ENCODE measurements around the gene GNG8.

GNG8 gene

DNA sequence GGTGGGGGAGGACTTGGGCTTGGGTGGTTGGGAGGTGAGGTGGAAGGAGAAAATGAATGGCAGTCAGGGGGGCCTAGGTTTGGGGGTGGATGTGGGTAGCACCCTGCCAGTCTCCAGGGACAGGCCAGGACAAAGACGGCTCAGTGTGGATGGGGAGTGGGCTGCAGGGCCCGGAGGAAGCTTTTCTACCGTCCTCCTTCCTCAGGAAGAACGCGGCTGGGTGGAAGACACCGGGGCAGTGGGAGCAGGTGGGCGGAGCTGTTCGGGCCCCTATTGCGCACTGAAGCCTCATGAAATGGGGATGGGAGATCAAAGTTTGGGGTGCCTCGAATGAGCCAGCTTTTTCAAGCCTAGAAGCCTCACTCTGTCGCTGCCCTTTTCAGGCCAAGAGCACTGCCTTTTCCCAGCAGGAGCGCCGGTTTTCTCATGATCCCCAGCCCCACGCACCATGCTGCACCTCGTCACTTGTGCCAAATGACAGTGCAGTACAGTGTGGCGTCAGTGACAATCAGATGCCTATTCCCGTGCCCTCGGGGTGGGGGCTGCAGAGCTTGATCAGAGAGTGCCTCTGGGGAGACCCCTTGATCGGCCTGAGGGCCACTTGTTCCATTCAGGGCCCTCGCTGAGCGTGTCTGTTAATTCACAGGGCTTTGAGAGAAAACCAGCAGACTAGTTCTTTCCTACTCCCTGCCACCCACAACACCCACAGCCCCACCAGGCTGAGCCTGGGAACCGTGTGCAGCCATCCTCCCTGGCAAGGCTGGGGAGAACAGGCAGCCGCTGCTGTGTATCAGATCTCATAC, 33.4 kb downstream of the GNG8 start (continued):
- TF ChIP-seq, protein P1, sequence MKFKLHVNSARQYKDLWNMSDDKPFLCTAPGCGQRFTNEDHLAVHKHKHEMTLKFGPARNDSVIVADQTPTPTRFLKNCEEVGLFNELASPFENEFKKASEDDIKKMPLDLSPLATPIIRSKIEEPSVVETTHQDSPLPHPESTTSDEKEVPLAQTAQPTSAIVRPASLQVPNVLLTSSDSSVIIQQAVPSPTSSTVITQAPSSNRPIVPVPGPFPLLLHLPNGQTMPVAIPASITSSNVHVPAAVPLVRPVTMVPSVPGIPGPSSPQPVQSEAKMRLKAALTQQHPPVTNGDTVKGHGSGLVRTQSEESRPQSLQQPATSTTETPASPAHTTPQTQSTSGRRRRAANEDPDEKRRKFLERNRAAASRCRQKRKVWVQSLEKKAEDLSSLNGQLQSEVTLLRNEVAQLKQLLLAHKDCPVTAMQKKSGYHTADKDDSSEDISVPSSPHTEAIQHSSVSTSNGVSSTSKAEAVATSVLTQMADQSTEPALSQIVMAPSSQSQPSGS (tag by site-specific recombination; IDR thresholded peaks at IDR 0.05; ENCODE audit: low read depth), result no peak
- TF ChIP-seq ZNF26 (tag by site-specific recombination; IDR thresholded peaks at IDR 0.05), result no peak
- no peak for TF ChIP-seq ZNF324 (tag by site-specific recombination; IDR thresholded peaks at IDR 0.05)
- TF ChIP-seq ZNF623 (tag by site-specific recombination; IDR thresholded peaks at IDR 0.05), result no peak
- TF ChIP-seq GLIS2 (tag by site-specific recombination; IDR thresholded peaks at IDR 0.05), result no peak
- TF ChIP-seq, protein P2, sequence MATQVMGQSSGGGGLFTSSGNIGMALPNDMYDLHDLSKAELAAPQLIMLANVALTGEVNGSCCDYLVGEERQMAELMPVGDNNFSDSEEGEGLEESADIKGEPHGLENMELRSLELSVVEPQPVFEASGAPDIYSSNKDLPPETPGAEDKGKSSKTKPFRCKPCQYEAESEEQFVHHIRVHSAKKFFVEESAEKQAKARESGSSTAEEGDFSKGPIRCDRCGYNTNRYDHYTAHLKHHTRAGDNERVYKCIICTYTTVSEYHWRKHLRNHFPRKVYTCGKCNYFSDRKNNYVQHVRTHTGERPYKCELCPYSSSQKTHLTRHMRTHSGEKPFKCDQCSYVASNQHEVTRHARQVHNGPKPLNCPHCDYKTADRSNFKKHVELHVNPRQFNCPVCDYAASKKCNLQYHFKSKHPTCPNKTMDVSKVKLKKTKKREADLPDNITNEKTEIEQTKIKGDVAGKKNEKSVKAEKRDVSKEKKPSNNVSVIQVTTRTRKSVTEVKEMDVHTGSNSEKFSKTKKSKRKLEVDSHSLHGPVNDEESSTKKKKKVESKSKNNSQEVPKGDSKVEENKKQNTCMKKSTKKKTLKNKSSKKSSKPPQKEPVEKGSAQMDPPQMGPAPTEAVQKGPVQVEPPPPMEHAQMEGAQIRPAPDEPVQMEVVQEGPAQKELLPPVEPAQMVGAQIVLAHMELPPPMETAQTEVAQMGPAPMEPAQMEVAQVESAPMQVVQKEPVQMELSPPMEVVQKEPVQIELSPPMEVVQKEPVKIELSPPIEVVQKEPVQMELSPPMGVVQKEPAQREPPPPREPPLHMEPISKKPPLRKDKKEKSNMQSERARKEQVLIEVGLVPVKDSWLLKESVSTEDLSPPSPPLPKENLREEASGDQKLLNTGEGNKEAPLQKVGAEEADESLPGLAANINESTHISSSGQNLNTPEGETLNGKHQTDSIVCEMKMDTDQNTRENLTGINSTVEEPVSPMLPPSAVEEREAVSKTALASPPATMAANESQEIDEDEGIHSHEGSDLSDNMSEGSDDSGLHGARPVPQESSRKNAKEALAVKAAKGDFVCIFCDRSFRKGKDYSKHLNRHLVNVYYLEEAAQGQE (tag by site-specific recombination; IDR thresholded peaks at IDR 0.05), result no peak
- no peak for TF ChIP-seq ZNF112 (tag by site-specific recombination; IDR thresholded peaks at IDR 0.05)
- no peak for TF ChIP-seq HOXC10 (CRISPR knock-in tag; IDR thresholded peaks at IDR 0.05)
- 0 out of 2 replicates have a peak, but pooled peaks have one; percentile 1 for TF ChIP-seq KLF8 (tag by site-specific recombination; IDR thresholded peaks at IDR 0.05)
- no peak for TF ChIP-seq HOXA7 (CRISPR knock-in tag; IDR thresholded peaks at IDR 0.05; ENCODE audit: borderline replicate concordance)
- no peak for TF ChIP-seq ZNF777 (tag by site-specific recombination; IDR thresholded peaks at IDR 0.05; ENCODE audit: borderline replicate concordance)
- no peak for TF ChIP-seq GLI4 (tag by site-specific recombination; IDR thresholded peaks at IDR 0.05)
- TF ChIP-seq ZNF398 (tag by site-specific recombination; IDR thresholded peaks at IDR 0.05), result no peak
- no peak for TF ChIP-seq ZXDB (tag by site-specific recombination; IDR thresholded peaks at IDR 0.05)
- no peak for TF ChIP-seq ZNF350 (tag by site-specific recombination; IDR thresholded peaks at IDR 0.05)
- TF ChIP-seq, protein P3, sequence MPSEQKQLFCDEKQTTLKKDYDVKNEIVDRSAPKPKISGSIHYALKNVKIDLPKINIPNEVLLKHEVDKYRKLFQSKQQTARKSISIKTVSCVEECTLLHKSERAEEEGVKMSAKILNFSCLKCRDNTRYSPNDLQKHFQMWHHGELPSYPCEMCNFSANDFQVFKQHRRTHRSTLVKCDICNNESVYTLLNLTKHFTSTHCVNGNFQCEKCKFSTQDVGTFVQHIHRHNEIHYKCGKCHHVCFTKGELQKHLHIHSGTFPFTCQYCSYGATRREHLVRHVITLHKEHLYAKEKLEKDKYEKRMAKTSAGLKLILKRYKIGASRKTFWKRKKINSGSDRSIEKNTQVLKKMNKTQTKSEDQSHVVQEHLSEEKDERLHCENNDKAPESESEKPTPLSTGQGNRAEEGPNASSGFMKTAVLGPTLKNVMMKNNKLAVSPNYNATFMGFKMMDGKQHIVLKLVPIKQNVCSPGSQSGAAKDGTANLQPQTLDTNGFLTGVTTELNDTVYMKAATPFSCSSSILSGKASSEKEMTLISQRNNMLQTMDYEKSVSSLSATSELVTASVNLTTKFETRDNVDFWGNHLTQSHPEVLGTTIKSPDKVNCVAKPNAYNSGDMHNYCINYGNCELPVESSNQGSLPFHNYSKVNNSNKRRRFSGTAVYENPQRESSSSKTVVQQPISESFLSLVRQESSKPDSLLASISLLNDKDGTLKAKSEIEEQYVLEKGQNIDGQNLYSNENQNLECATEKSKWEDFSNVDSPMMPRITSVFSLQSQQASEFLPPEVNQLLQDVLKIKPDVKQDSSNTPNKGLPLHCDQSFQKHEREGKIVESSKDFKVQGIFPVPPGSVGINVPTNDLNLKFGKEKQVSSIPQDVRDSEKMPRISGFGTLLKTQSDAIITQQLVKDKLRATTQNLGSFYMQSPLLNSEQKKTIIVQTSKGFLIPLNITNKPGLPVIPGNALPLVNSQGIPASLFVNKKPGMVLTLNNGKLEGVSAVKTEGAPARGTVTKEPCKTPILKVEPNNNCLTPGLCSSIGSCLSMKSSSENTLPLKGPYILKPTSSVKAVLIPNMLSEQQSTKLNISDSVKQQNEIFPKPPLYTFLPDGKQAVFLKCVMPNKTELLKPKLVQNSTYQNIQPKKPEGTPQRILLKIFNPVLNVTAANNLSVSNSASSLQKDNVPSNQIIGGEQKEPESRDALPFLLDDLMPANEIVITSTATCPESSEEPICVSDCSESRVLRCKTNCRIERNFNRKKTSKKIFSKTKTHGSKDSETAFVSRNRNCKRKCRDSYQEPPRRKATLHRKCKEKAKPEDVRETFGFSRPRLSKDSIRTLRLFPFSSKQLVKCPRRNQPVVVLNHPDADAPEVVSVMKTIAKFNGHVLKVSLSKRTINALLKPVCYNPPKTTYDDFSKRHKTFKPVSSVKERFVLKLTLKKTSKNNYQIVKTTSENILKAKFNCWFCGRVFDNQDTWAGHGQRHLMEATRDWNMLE (tag by site-specific recombination; conservative IDR thresholded peaks at IDR 0.05; ENCODE audit: low read depth), result no peak
- no peak for TF ChIP-seq ZNF366 (tag by site-specific recombination; conservative IDR thresholded peaks at IDR 0.05)
- TF ChIP-seq, protein P4, sequence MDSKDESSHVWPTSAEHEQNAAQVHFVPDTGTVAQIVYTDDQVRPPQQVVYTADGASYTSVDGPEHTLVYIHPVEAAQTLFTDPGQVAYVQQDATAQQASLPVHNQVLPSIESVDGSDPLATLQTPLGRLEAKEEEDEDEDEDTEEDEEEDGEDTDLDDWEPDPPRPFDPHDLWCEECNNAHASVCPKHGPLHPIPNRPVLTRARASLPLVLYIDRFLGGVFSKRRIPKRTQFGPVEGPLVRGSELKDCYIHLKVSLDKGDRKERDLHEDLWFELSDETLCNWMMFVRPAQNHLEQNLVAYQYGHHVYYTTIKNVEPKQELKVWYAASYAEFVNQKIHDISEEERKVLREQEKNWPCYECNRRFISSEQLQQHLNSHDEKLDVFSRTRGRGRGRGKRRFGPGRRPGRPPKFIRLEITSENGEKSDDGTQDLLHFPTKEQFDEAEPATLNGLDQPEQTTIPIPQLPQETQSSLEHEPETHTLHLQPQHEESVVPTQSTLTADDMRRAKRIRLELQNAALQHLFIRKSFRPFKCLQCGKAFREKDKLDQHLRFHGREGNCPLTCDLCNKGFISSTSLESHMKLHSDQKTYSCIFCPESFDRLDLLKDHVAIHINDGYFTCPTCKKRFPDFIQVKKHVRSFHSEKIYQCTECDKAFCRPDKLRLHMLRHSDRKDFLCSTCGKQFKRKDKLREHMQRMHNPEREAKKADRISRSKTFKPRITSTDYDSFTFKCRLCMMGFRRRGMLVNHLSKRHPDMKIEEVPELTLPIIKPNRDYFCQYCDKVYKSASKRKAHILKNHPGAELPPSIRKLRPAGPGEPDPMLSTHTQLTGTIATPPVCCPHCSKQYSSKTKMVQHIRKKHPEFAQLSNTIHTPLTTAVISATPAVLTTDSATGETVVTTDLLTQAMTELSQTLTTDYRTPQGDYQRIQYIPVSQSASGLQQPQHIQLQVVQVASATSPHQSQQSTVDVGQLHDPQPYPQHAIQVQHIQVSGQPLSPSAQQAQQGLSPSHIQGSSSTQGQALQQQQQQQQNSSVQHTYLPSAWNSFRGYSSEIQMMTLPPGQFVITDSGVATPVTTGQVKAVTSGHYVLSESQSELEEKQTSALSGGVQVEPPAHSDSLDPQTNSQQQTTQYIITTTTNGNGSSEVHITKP (tag by site-specific recombination; IDR thresholded peaks at IDR 0.05), result no peak
- no peak for TF ChIP-seq ZNF311 (tag by site-specific recombination; IDR thresholded peaks at IDR 0.05; ENCODE audit: borderline replicate concordance)
- TF ChIP-seq ZBTB17 (tag by site-specific recombination; IDR thresholded peaks at IDR 0.05), result 0 out of 2 replicates have a peak, but pooled peaks have one; percentile 25
- no peak for TF ChIP-seq ZNF157 (tag by site-specific recombination; IDR thresholded peaks at IDR 0.05)
- TF ChIP-seq KLF9 (tag by site-specific recombination; IDR thresholded peaks at IDR 0.05; ENCODE audit: low read depth), result no peak

Data from HEK293 (cell line).